ENCODE data around the gene SGCE.

The SGCE gene

GRCh38 chr7:94658826-94659225 lies 2.9 kb upstream of the SGCE start:
- DNase-seq (ENCODE audit: low read depth), result no peak
- peak overlapping the region; percentile 42 for H3K4me3 ChIP-seq (ENCODE audit: low read depth, low read length)
- TF ChIP-seq CTCF (IDR thresholded peaks at IDR 0.05; ENCODE audit: insufficient read depth, low read depth, low read length, missing control alignments), result no peak

GRCh38 chr7:94657771-94658693 lies 2.1 kb upstream of the SGCE start:
- peak; percentile 98 for DNase-seq (ENCODE audit: low read depth)
- no peak for TF ChIP-seq CTCF (IDR thresholded peaks at IDR 0.05; ENCODE audit: insufficient read depth, low read depth, low read length, missing control alignments)
- H3K4me3 ChIP-seq (ENCODE audit: low read depth, low read length), result peak overlapping the region; percentile 52

DNA sequence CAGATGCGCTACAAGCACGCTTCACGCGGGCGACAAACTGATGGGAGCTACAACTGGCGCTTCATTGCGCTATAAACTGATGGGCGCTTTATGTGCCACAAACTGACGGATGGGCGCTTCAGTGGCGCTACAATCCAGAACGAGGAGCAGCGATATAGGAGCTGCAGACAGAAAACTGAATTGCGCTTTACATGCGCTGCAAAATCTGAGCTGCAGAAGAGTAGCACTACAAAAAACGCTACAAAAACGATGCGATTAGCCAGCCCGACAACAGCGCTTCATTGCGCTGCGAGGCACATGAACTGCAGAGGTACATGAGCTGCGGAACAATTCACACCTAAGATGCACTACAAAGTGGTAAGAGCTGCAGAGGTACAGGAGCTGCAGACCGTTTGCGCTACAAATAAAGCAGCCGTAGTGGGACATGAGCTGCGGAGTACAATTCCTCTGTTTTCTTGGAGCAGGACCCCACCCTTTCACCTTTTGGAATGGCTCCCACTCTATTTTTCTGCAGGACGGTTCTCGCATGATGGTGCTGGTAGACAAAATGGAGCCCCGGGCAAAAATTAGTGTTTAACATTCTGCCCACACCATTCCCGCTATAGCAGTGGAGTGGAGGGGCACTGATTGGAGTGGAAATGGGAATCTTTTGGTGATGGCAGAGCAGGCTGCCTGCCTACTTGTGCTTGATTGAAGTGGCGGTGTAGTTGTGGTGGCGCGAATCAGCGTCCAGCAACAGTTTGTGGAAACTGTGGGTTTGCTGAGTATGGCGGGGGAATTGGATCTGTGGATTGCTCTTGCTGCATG lies 1.2 kb upstream of the SGCE start:
- DNase-seq (ENCODE audit: low read depth), result peak; percentile 68
- H3K4me3 ChIP-seq (ENCODE audit: low read depth, low read length), result peak overlapping the region; percentile 52
- TF ChIP-seq CTCF (IDR thresholded peaks at IDR 0.05; ENCODE audit: insufficient read depth, low read depth, low read length, missing control alignments), result no peak

GRCh38 chr7:94656658-94656924 lies 658 bp upstream of the SGCE start:
- no peak for TF ChIP-seq CTCF (IDR thresholded peaks at IDR 0.05; ENCODE audit: insufficient read depth, low read depth, low read length, missing control alignments)
- peak overlapping the region; percentile 52 for H3K4me3 ChIP-seq (ENCODE audit: low read depth, low read length)
- DNase-seq (ENCODE audit: low read depth), result no peak

- peak; percentile 65 for DNase-seq (ENCODE audit: low read depth)
- no peak for TF ChIP-seq CTCF (IDR thresholded peaks at IDR 0.05; ENCODE audit: insufficient read depth, low read depth, low read length, missing control alignments)
- peak overlapping the region; percentile 55 for H3K4me3 ChIP-seq (ENCODE audit: low read depth, low read length)
These were observed 646 bp downstream of the SGCE start for GRCh38 chr7:94655126-94655847.

GRCh38 chr7:94654783-94655125 lies 1.2 kb downstream of the SGCE start:
- no peak for TF ChIP-seq CTCF (IDR thresholded peaks at IDR 0.05; ENCODE audit: insufficient read depth, low read depth, low read length, missing control alignments)
- DNase-seq (ENCODE audit: low read depth), result no peak
- H3K4me3 ChIP-seq (ENCODE audit: low read depth, low read length), result peak overlapping the region; percentile 55
